OCI-LY7 (cell line): ENCODE data around the gene RBBP7. TPM values are rescaled to one million over a fixed set of nuclear protein-coding genes. Genes with fewer than 3 reads are reported as not detected.

Source experiments
- Bru-seq: library from RNA; stranded (reverse); fragments of 400-500 nt; gene quantifications from one replicate; lab custom pipeline; 2021; lab: Mats Ljungman, UMichigan
- BruChase-seq, 2 experiments: library from RNA; stranded (reverse); fragments of 400-500 nt; gene quantifications; one replicate each; lab custom pipeline; 2021; lab: Mats Ljungman, UMichigan
- BruUV-seq: library from RNA; stranded (reverse); fragments of 400-500 nt; replicated peaks from 2 replicates; lab custom pipeline; 2021; lab: Mats Ljungman, UMichigan
- CTCF ChIA-PET: fragments of 300-600 bp; sonication (Branson Sonifier 250); formaldehyde crosslinking; loops from one replicate; lab custom pipeline; 2022; ENCODE audit warnings: antibody characterized with exemption; ENCODE audit not compliant: unreplicated experiment; lab: Charles Lee
- POLR2A ChIA-PET: fragments of 300-600 bp; sonication (Branson Sonifier 250); formaldehyde crosslinking; loops from one replicate; lab custom pipeline; 2022; ENCODE audit warnings: antibody characterized with exemption; lab: Charles Lee
- DNase-seq: peaks from one replicate; pipeline ENCODE4 v3.0.0-alpha.2; 2015; ENCODE audit warnings: low spot score
- H2AFZ ChIP-seq: fragments of 200-600 bp; sonication (generic), shearing (Covaris generic); 2 replicates; pipeline ENCODE4 v1.6.1; 2014; ENCODE audit warnings: mild to moderate bottlenecking, antibody characterized with exemption, low read length, moderate library complexity
- H3K27ac ChIP-seq: fragments of 200-600 bp; sonication (generic); 2 replicates; pipeline ENCODE4 v1.5.1; 2014; ENCODE audit warnings: mixed run types, low read depth, mild to moderate bottlenecking, moderate library complexity, low read length, inconsistent platforms; ENCODE audit not compliant: poor library complexity, severe bottlenecking
- H3K36me3 ChIP-seq: fragments of 200-600 bp; sonication (generic); 2 replicates; pipeline ENCODE4 v1.6.1; 2014; ENCODE audit warnings: mild to moderate bottlenecking, antibody characterized with exemption, low read length, moderate library complexity, mixed read lengths; ENCODE audit not compliant: insufficient read depth
- H3K4me1 ChIP-seq: fragments of 200-600 bp; sonication (generic); 2 replicates; pipeline ENCODE4 v1.5.1; 2014; ENCODE audit warnings: mild to moderate bottlenecking, low read length; ENCODE audit not compliant: insufficient read depth, poor library complexity, severe bottlenecking
- H3K4me2 ChIP-seq: fragments of 200-600 bp; sonication (generic); 2 replicates; pipeline ENCODE4 v1.6.1; 2014; ENCODE audit warnings: mild to moderate bottlenecking, low read length
- H3K4me3 ChIP-seq: fragments of 200-600 bp; sonication (generic); 2 replicates; pipeline ENCODE4 v1.5.1; 2014; ENCODE audit warnings: mild to moderate bottlenecking, low read depth, low read length; ENCODE audit not compliant: poor library complexity, severe bottlenecking
- H3K79me2 ChIP-seq: fragments of 200-600 bp; sonication (generic); 2 replicates; pipeline ENCODE4 v1.6.1; 2016; ENCODE audit warnings: low read depth, mild to moderate bottlenecking, low read length, moderate library complexity, mixed read lengths; ENCODE audit not compliant: insufficient read depth
- H3K9me2 ChIP-seq: fragments of 200-600 bp; sonication (generic); 2 replicates; pipeline ENCODE4 v1.6.1; 2016; ENCODE audit warnings: mild to moderate bottlenecking, low read length, mixed read lengths; ENCODE audit not compliant: insufficient read depth
- H3K9me3 ChIP-seq: fragments of 200-600 bp; sonication (generic); 2 replicates; pipeline ENCODE4 v1.6.1; 2014; ENCODE audit warnings: mild to moderate bottlenecking, mixed run types, low read length, mixed read lengths
- H4K20me1 ChIP-seq: fragments of 200-600 bp; sonication (generic); 2 replicates; pipeline ENCODE4 v1.6.1; 2014; ENCODE audit warnings: mild to moderate bottlenecking, antibody characterized with exemption, low read length, moderate library complexity, mixed read lengths; ENCODE audit not compliant: insufficient read depth
- CTCF ChIP-seq: fragments of 200-600 bp; sonication (generic); conservative IDR thresholded peaks from 2 replicates; pipeline ENCODE4 v1.5.1; 2014; ENCODE audit warnings: mild to moderate bottlenecking, antibody characterized with exemption, low read length, moderate library complexity, mixed read lengths
- EZH2phosphoT487 ChIP-seq: fragments of 200-600 bp; sonication (generic); IDR thresholded peaks from 2 replicates; pipeline ENCODE4 v1.6.1; 2018; ENCODE audit warnings: low read depth, borderline replicate concordance, mild to moderate bottlenecking, mixed run types, antibody characterized with exemption, low read length, moderate library complexity, mixed read lengths
- intact Hi-C: fragments of 100-400 bp; cut with micrococcal nuclease; formaldehyde crosslinking; loops from one replicate; pipeline ENCODE4 v1.10.0; 2022; ENCODE audit not compliant: unreplicated experiment
- long read RNA-seq: library from polyadenylated mRNA; stranded (forward); transcript quantifications from one replicate; pipeline ENCODE4 v2.0.0, GENCODE V29; 2022
- total RNA-seq, 2 experiments: library from RNA; depleted of rRNA in 1 of 2; stranded (reverse); fragments of >200 nt in 1 of 2; shearing (Covaris generic) in 1 of 2; gene quantifications; 2 replicates each; pipeline ENCODE4 v1.2.3, GENCODE V29; 2014 to 2022

RBBP7 gene
- total RNA-seq (2014; rRNA removed; shearing (Covaris generic)) (144 and 161 TPM in 2 replicates), total RNA-seq (2022) (251 and 270 TPM in 2 replicates), Bru-seq, nascent RNA (percentile 93 among the genes with signal in this experiment), BruChase-seq, experiment 1, labeled RNA remaining after a 6-hour chase (percentile 97 among the genes with signal in this experiment), BruChase-seq, experiment 2, labeled RNA remaining after a 2-hour chase (percentile 94 among the genes with signal in this experiment)
- long read RNA-seq, transcript RBBP7-204 (12 exons, 1,904 nt) = minor isoform, 8 of 476 reads
- long read RNA-seq, transcript RBBP7-202 (12 exons, 2,036 nt) = minor isoform, 18 of 476 reads
- long read RNA-seq, transcript RBBP7-203 (12 exons, 2,333 nt) = major isoform, 353 of 476 reads
- long read RNA-seq, partial matches to known transcripts = 9 of 476 reads
- long read RNA-seq, other reads (novel, unspliced or antisense) = 87 of 476 reads

DNA sequence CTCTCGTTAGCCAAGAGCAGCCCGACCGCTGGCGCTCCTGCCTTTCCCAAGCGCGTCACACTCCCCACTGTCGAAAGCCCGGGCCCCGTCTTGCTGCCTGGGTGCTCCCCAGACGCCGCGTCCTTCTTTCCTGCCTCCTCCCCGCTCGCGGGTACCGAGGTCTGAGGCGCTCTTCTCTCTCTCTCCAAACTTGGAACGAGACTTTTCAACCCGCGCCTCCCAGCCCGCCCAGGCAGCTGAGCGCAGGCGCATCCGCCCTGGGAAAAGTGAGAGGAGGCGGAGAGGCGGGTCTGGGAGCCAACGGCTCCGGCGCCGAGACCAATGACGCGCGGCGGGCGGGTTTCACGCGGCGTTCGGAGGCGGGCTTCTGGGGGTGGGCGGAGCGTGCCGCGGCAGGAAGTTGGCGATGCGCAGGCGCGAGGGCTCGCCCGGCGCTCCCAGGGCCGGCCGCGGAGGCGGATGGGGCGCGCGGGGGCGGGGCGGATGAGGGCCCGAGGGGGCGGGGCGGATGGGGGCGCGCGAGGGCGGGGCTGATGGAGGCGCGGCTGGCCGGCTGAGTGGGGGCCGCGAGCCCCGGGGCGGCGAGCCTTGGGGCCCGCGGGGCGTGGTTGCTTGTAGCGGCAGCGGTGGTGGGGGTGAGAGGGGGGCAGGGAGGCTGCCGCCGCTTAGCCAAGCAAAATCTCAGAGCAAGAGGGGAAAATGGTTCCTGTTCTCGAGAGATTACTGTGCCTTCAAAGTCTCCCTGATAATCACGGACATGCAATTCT lies at the start of gene RBBP7:
Gene RBBP7 (minus strand): TSS at position 268 of the 767 bp plus-strand sequence. CDS start 309 bp downstream, outside the sequence.
- Histone ChIP-seq H3K79me2 (peaks cover 43% of the 10 kb centered on the region), H3K4me1 (peaks cover 61% of the 10 kb centered on the region), H3K4me3 (peak within 1 kb of the TSS; percentile 80), H3K9me3 (no peaks in the 10 kb centered on the region), H3K27ac (peak within 1 kb of the TSS; percentile 97), H3K4me2 (peak within 1 kb of the TSS; percentile 99), H3K9me2 (no peaks in the 10 kb centered on the region), H4K20me1 (peaks cover 23% of the 10 kb centered on the region), H2AFZ (peak within 1 kb of the TSS; percentile 81), H3K36me3 (peaks cover 38% of the 10 kb centered on the region)
- ChIA-PET POLR2A (interaction anchor here (0.7 to 5.0 kb wide), 2 partner anchors 13 to 35 kb away, joined by 4 to 73 read pairs; no protein-coding TSS in a partner anchor), CTCF (no interaction called here)
- TF ChIP-seq EZH2phosphoT487 (no peak), CTCF (no peak)
- peak; percentile 89 for DNase-seq
- intact Hi-C loops = loop anchor here (5.0 kb wide), 1 partner anchor 83 kb away; the partner anchor contains the start of gene TXLNG
- BruUV-seq = no TSS peak

- no peaks in the 10 kb centered on the region for H4K20me1 ChIP-seq
- no peaks in the 10 kb centered on the region for H3K9me3 ChIP-seq
- CTCF ChIA-PET = no interaction called here
- H3K9me2 ChIP-seq = no peaks in the 10 kb centered on the region
- no peak for DNase-seq
- H2AFZ ChIP-seq = no peak overlapping the region
- H3K36me3 ChIP-seq = no peaks in the 10 kb centered on the region
- intact Hi-C loops = no loop called here
- H3K4me2 ChIP-seq = no peak overlapping the region
- H3K4me3 ChIP-seq = no peak overlapping the region
- TF ChIP-seq CTCF (no peak), EZH2phosphoT487 (no peak)
- no peak overlapping the region for H3K27ac ChIP-seq
- POLR2A ChIA-PET = no interaction called here
- no peaks in the 10 kb centered on the region for H3K4me1 ChIP-seq
- H3K79me2 ChIP-seq = no peaks in the 10 kb centered on the region
- BruUV-seq = no TSS peak
These were observed 48.8 kb upstream of the RBBP7 start for GRCh38 chrX:16918979-16919378.
